Spinal cord (tissue), 10 donors: ENCODE measurements around the gene NHP2. TPM values are rescaled to one million over a fixed set of nuclear protein-coding genes. Genes with fewer than 3 reads are reported as not detected.
A peak's percentile ranks its signal among the peaks of the same experiment; 100 is the strongest.
"Not testable (repeated sequence)": the region's sequence is repeated elsewhere in the genome, so short reads cannot be mapped to it uniquely, and the experiment has no call there.

Experiments used
- DNase-seq, 6 donors: peaks; one replicate each; pipeline versions ENCODE4 v3.0.0 to v3.0.0-alpha.2; 2013 to 2015; ENCODE audit warnings: low spot score in 6 of 6, low read depth in 4 of 6
- H3K27ac ChIP-seq: one replicate; pipeline ENCODE4 v1.5.1; 2013; ENCODE audit warnings: low read depth, low read length, control low read depth
- H3K27me3 ChIP-seq: one replicate; pipeline ENCODE4 v1.6.1; 2013; ENCODE audit warnings: low read length; ENCODE audit not compliant: control insufficient read depth, insufficient read depth
- H3K36me3 ChIP-seq: one replicate; pipeline ENCODE4 v1.6.1; 2013; ENCODE audit warnings: low read length; ENCODE audit not compliant: control insufficient read depth, insufficient read depth
- H3K4me1 ChIP-seq: one replicate; pipeline ENCODE4 v1.6.1; 2013; ENCODE audit warnings: low read length; ENCODE audit not compliant: control insufficient read depth, insufficient read depth
- H3K4me3 ChIP-seq: one replicate; pipeline ENCODE4 v1.5.1; 2013; ENCODE audit warnings: low read depth, low read length, control low read depth
- H3K9me3 ChIP-seq: one replicate; pipeline ENCODE4 v1.6.1; 2013; ENCODE audit warnings: low read length; ENCODE audit not compliant: control insufficient read depth, insufficient read depth
- WGBS: methylation state at CpG from one replicate; pipeline ENCODE4 v1.1.5; 2013; ENCODE audit warnings: missing lambda C conversion rate; ENCODE audit not compliant: insufficient coverage; 5-methylcytosine and 5-hydroxymethylcytosine counted together
- polyA plus RNA-seq, 2 donors: library from polyadenylated mRNA; unstranded; fragments of 120-200 nt; gene quantifications; one replicate each; pipeline ENCODE4 v1.2.1, GENCODE V29; 2013; ENCODE audit not compliant: insufficient read length in 2 of 2
- total RNA-seq, 2 donors: library from RNA; depleted of rRNA in 1 of 2; stranded (reverse); fragments of 120-200 nt in 1 of 2; fragments of >200 nt in 1 of 2; gene quantifications; one replicate each; pipeline versions ENCODE4 v1.2.3 to v1.2.4, GENCODE V29; 2013 to 2014
- donor health status: healthy.

The NHP2 gene
- total and polyA plus RNA-seq, 4 donors: 58.5 to 155 (median 134) TPM

GRCh38 chr5:178142642-178143041, 11.0 kb downstream of the NHP2 start:
- peaks cover 80% of the 10 kb centered on the region for H3K36me3 ChIP-seq
- H3K27ac ChIP-seq: no peak overlapping the region
- no peak for DNase-seq
- no peaks in the 10 kb centered on the region for H3K9me3 ChIP-seq
- H3K27me3 ChIP-seq: no peaks in the 10 kb centered on the region
- H3K4me1 ChIP-seq: no peaks in the 10 kb centered on the region
- H3K4me3 ChIP-seq: no peak overlapping the region
- WGBS: 88% methylated on average over 10 of the region's 20 CpGs

- H3K36me3 ChIP-seq: peaks cover 78% of the 10 kb centered on the region
- H3K9me3 ChIP-seq: no peaks in the 10 kb centered on the region
- no peak overlapping the region for H3K4me3 ChIP-seq
- no peak overlapping the region for H3K27ac ChIP-seq
- no peaks in the 10 kb centered on the region for H3K27me3 ChIP-seq
- DNase-seq: no peak
- 100% methylated on average over 1 of the region's 4 CpGs for WGBS
- no peaks in the 10 kb centered on the region for H3K4me1 ChIP-seq
Measured at GRCh38 chr5:178141550-178141949, 12.1 kb downstream of the NHP2 start.

DNA sequence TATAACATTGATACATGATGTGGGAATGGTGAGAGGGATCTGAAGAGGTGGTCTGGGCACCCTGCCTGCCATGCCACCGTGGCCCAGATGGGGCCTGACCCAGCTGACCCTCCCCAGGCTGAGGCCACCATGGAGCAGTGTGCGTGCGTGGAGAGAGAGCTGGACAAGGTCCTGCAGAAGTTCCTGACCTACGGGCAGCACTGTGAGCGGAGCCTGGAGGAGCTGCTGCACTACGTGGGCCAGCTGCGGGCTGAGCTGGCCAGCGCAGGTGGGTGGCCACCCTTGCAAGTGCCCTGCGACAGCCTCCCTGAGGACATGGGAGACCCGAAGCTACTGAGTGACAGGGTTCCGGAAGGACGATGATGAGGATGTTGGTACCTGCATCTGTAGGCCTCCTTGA, 15.7 kb downstream of the NHP2 start:
- H3K4me1 ChIP-seq: no peaks in the 10 kb centered on the region
- H3K4me3 ChIP-seq: no peak overlapping the region
- H3K36me3 ChIP-seq: peaks cover 55% of the 10 kb centered on the region
- DNase-seq: no peak
- H3K9me3 ChIP-seq: no peaks in the 10 kb centered on the region
- no peaks in the 10 kb centered on the region for H3K27me3 ChIP-seq
- 94% methylated on average over 12 of the region's 12 CpGs for WGBS
- H3K27ac ChIP-seq: no peak overlapping the region

DNA sequence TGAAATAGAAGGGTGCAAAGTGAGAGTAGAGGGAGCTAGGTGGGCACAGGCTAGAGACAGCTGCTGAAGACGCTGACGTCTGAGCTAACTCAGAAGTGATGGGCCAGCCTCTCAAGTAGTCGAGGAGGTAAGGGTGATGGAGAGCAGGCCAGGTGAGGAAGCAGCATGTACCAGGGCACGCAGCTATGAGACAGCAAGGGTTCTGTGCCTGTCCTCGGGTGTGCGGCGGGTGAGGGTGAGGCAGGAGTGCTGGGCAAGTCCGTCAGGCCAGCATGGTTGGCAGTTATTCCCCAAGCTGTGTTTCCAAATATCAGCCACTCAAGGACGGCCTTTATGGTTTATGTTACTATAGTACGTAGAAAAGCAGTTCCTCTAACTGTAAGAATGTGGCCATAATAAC, 16.7 kb downstream of the NHP2 start:
- Histone ChIP-seq H3K36me3 (peaks cover 46% of the 10 kb centered on the region), H3K9me3 (no peaks in the 10 kb centered on the region), H3K4me1 (peaks cover 5% of the 10 kb centered on the region), H3K27me3 (no peaks in the 10 kb centered on the region), H3K27ac (no peak overlapping the region), H3K4me3 (no peak overlapping the region)
- 93% methylated on average over 9 of the region's 10 CpGs for WGBS
- no peak for DNase-seq

DNA sequence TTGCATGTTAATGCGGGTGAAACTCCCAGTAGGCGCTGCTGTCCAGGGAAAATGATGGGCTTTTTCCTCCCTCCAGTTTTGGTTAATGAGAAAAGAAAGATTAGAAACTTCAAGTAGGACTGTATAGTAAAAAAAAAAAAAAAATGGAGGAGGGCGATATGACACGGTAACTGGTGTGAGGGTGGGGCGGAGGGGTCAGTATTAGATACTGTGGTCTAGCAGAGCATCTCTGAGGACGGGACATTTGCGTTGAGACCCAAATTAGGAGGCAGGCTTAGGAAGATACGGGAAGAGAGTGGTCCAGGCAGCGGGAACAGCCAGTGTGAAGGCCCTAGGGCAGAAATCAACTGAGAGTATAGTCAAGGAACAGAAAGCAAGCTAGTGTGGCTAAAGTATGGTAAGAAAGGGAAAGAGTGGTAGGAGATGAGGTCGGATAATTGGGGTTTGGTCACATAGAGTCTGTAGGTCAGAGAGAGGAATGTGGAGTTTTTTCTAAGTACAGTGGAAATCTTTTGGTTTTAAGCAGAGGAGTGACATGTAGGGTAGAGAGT, 22.2 kb downstream of the NHP2 start:
- 25% methylated on average over 8 of the region's 10 CpGs for WGBS
- Histone ChIP-seq H3K27me3 (no peaks in the 10 kb centered on the region), H3K4me3 (peak overlapping the region; percentile 80), H3K36me3 (peaks cover 12% of the 10 kb centered on the region), H3K27ac (peak overlapping the region; percentile 69), H3K4me1 (peaks cover 15% of the 10 kb centered on the region), H3K9me3 (no peaks in the 10 kb centered on the region)
- no peak for DNase-seq

DNA sequence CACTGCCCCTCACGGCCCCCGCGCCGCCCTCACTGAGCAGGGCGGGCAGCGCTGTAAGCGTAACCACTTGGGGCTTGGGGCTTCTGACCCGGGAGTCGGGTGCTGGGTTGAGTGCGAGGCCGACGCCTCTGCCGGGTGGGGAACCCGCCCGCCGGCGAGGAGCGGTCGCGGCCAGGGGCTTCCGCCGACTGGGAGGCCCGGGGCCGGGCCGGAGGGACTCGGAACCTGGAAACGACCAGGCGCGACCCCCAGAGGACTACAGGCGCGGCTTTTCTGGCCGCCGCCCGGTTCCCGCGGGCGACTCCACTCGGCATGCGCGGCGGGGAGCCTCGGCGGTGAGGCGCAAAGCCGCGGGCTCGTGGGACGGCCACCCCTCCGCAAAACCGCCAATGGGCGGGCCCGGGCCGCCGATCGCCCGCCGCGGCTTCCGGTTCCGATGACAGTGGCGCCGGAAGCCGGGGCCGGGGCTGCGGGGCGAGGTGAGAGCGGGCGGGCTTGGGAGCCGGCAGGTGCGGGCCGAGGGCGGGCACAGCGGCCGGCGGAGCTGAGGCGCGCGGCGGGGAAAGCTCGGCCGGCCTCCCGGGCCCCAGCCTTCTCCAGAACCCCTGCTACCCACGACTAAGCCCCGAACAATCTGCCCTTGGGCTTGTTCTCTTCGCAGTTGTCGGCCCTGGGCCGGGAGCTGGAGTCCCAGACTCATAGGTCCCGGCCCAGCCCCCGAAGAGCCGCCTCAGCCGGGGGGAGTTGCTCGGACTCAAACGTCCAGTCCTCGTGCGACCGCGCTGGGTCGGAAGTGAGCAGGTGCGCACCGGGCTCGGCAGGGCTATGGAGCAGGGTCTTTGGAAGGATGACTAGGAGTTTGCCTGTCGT, 22.9 kb downstream of the NHP2 start, which contains the start of gene RMND5B:
Gene RMND5B, plus strand, starts transcription at position 439 of the 870 bp plus-strand sequence. CDS start 7,106 bp downstream, outside the sequence.
- Histone ChIP-seq H3K27ac (peak within 1 kb of the TSS; percentile 84), H3K4me3 (peak within 1 kb of the TSS; percentile 80), H3K9me3 (no peaks in the 10 kb centered on the region), H3K27me3 (no peaks in the 10 kb centered on the region), H3K36me3 (peaks cover 8% of the 10 kb centered on the region), H3K4me1 (peaks cover 15% of the 10 kb centered on the region)
- WGBS: under 1% methylated on average over 101 of the region's 102 CpGs
- peak in 5 of 6 donors; percentile 59 to 94 (median 73) for DNase-seq

- Histone ChIP-seq H3K27ac (peak overlapping the region; percentile 84), H3K4me1 (peaks cover 15% of the 10 kb centered on the region), H3K4me3 (peak overlapping the region; percentile 60)
- not testable (repeated sequence) for H3K9me3 ChIP-seq, H3K27me3 ChIP-seq, H3K36me3 ChIP-seq, DNase-seq
- 15% methylated on average over 10 of the region's 11 CpGs for WGBS
Measured at GRCh38 chr5:178130234-178130575, 23.5 kb downstream of the NHP2 start.

GRCh38 chr5:178129296-178129695, 24.4 kb downstream of the NHP2 start:
- H3K9me3 ChIP-seq: no peaks in the 10 kb centered on the region
- WGBS: 80% methylated on average over 1 of the region's 9 CpGs
- peaks cover 15% of the 10 kb centered on the region for H3K4me1 ChIP-seq
- H3K27me3 ChIP-seq: no peaks in the 10 kb centered on the region
- no peak overlapping the region for H3K4me3 ChIP-seq
- H3K36me3 ChIP-seq: peaks cover 4% of the 10 kb centered on the region
- no peak overlapping the region for H3K27ac ChIP-seq
- no peak for DNase-seq

GRCh38 chr5:178127300-178128009, 26.2 kb downstream of the NHP2 start:
- Histone ChIP-seq H3K36me3 (peaks cover 19% of the 10 kb centered on the region), H3K4me1 (peaks cover 14% of the 10 kb centered on the region)
- WGBS: 96% methylated on average over 8 of the region's 14 CpGs
- H3K27me3 ChIP-seq, H3K27ac ChIP-seq, DNase-seq, H3K4me3 ChIP-seq, H3K9me3 ChIP-seq: not testable (repeated sequence)
